SU-DHL-6 (cell line): ENCODE measurements around the gene RETREG1.

Experiments used
- H2AFZ ChIP-seq: fragments of 200-600 bp; sonication (generic); 2 replicates; pipeline ENCODE4 v1.6.1; 2014; ENCODE audit warnings: low read depth, mild to moderate bottlenecking, moderate library complexity, mixed read lengths, antibody characterized with exemption, low read length; ENCODE audit not compliant: severe bottlenecking
- H3F3A ChIP-seq: fragments of 200-600 bp; shearing (Covaris generic); 2 replicates; pipeline ENCODE4 v1.6.0; 2016; ENCODE audit warnings: antibody characterized with exemption, mild to moderate bottlenecking; ENCODE audit not compliant: insufficient read depth
- H3K27ac ChIP-seq: fragments of 200-600 bp; sonication (generic); 2 replicates; pipeline ENCODE4 v1.5.1; 2016; ENCODE audit warnings: low read depth, mild to moderate bottlenecking, low read length, moderate library complexity, mixed read lengths
- H3K27me3 ChIP-seq: fragments of 200-600 bp; sonication (generic), shearing (Covaris generic); 2 replicates; pipeline ENCODE4 v1.6.0; 2014; ENCODE audit warnings: mild to moderate bottlenecking, low read length
- H3K36me3 ChIP-seq: fragments of 200-600 bp; sonication (generic); 2 replicates; pipeline ENCODE4 v1.6.1; 2014; ENCODE audit warnings: mild to moderate bottlenecking, low read length, mixed read lengths
- H3K4me2 ChIP-seq: fragments of 300-600, 200-600 bp; shearing (Covaris generic), sonication (generic); 2 replicates; pipeline ENCODE4 v1.6.0; 2014; ENCODE audit warnings: low read length, low read depth, mild to moderate bottlenecking; ENCODE audit not compliant: poor library complexity, severe bottlenecking
- H3K4me3 ChIP-seq: fragments of 200-600 bp; sonication (generic); 2 replicates; pipeline ENCODE4 v1.5.1; 2014; ENCODE audit warnings: antibody characterized with exemption, low read length, mild to moderate bottlenecking, mixed read lengths; ENCODE audit not compliant: insufficient read depth, poor library complexity, severe bottlenecking
- H3K79me2 ChIP-seq: fragments of 200-600 bp; sonication (generic); 2 replicates; pipeline ENCODE4 v1.6.1; 2014; ENCODE audit warnings: mild to moderate bottlenecking, low read length, moderate library complexity; ENCODE audit not compliant: insufficient read depth
- H3K9ac ChIP-seq: fragments of 200-600 bp; sonication (generic); 2 replicates; pipeline ENCODE4 v1.7.0; 2014; ENCODE audit warnings: mild to moderate bottlenecking, low read length
- H3K9me2 ChIP-seq: fragments of 200-600 bp; sonication (generic); replicated peaks from 2 replicates; pipeline ENCODE4 v1.6.1; 2014; ENCODE audit warnings: low read length; ENCODE audit not compliant: insufficient read depth
- H3K9me3 ChIP-seq: fragments of 200-600 bp; sonication (generic); 2 replicates; pipeline ENCODE4 v1.6.1; 2014; ENCODE audit warnings: low read length, mixed read lengths; ENCODE audit not compliant: insufficient read depth
- H4K20me1 ChIP-seq: fragments of 200-600 bp; sonication (generic); 2 replicates; pipeline ENCODE4 v1.6.1; 2014; ENCODE audit warnings: low read depth, mild to moderate bottlenecking, antibody characterized with exemption, low read length, moderate library complexity, mixed read lengths
- EZH2phosphoT487 ChIP-seq: fragments of 200-600 bp; sonication (generic), shearing (Covaris generic); conservative IDR thresholded peaks from 2 replicates; pipeline ENCODE4 v1.6.1; 2018; ENCODE audit warnings: mild to moderate bottlenecking, antibody characterized with exemption, low read length, moderate library complexity, mixed read lengths
- TF ChIP-seq, protein P1 (sequence below): fragments of 200-600 bp; sonication (generic); IDR thresholded peaks from one replicate; pipeline ENCODE4 v1.5.1; 2017; ENCODE audit warnings: antibody characterized with exemption, mild to moderate bottlenecking, low read length, moderate library complexity; ENCODE audit not compliant: insufficient read depth, poor library complexity, severe bottlenecking

RETREG1 gene

DNA sequence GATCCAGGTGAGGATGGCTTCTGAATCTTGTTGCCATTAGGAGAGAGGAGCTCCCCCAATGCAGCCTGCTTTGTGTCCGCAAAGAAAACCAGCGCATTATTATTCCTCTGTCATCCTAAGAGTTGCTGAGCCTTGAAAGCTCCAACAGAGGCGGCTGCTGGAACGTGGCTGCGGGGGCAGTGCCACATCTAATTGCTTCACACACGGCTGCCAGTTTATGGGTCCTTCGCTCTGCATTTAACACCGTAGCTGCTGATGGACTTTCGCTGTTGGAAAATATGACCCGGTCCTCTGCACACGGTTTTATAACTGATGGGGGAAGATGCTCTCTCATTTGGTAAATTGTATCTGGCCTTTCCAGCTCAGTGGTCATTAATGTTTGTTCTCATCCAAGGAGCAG, 189.2 kb downstream of the RETREG1 start:
- H3K27me3 ChIP-seq = no peaks in the 10 kb centered on the region
- H3K4me2 ChIP-seq = no peak overlapping the region
- no peak overlapping the region for H2AFZ ChIP-seq
- no peaks in the 10 kb centered on the region for H3K9me2 ChIP-seq
- no peaks in the 10 kb centered on the region for H3K79me2 ChIP-seq
- TF ChIP-seq EZH2phosphoT487 = no peak
- TF ChIP-seq, protein P1, sequence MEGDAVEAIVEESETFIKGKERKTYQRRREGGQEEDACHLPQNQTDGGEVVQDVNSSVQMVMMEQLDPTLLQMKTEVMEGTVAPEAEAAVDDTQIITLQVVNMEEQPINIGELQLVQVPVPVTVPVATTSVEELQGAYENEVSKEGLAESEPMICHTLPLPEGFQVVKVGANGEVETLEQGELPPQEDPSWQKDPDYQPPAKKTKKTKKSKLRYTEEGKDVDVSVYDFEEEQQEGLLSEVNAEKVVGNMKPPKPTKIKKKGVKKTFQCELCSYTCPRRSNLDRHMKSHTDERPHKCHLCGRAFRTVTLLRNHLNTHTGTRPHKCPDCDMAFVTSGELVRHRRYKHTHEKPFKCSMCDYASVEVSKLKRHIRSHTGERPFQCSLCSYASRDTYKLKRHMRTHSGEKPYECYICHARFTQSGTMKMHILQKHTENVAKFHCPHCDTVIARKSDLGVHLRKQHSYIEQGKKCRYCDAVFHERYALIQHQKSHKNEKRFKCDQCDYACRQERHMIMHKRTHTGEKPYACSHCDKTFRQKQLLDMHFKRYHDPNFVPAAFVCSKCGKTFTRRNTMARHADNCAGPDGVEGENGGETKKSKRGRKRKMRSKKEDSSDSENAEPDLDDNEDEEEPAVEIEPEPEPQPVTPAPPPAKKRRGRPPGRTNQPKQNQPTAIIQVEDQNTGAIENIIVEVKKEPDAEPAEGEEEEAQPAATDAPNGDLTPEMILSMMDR = no peak
- H3K4me3 ChIP-seq = no peak overlapping the region
- H3K9me3 ChIP-seq = no peaks in the 10 kb centered on the region
- no peaks in the 10 kb centered on the region for H3K36me3 ChIP-seq
- no peaks in the 10 kb centered on the region for H3F3A ChIP-seq
- H3K9ac ChIP-seq = no peak overlapping the region
- no peaks in the 10 kb centered on the region for H4K20me1 ChIP-seq
- no peak overlapping the region for H3K27ac ChIP-seq
